Measurements from ENCODE around the gene HMGCR.

GRCh38 chr5:75319638-75320037, 17.4 kb upstream of the HMGCR start:
- no peak for TF ChIP-seq CTCF (IDR thresholded peaks at IDR 0.05)
- no peak for TF ChIP-seq POLR2A (IDR thresholded peaks at IDR 0.05)
